Lower lobe of right lung (tissue), 2 donors: ENCODE data around the gene CLDN1. TPM values are rescaled to one million over a fixed set of nuclear protein-coding genes. Genes with fewer than 3 reads are reported as not detected.

Experiments used
- ATAC-seq, 2 donors: fragments of 200-7000 bp; cut with Tn5 transposase; one replicate each; pipeline ENCODE4 v1.9.1; 2020 to 2022; ENCODE audit warnings: mild to moderate bottlenecking in 2 of 2, moderate library complexity in 2 of 2
- DNase-seq: peaks from one replicate; pipeline ENCODE4 v3.0.0-alpha.2; 2020
- H3K27ac ChIP-seq: fragments of 200-600 bp; one replicate; pipeline ENCODE4 v1.8.0; 2022
- H3K27me3 ChIP-seq: fragments of 200-600 bp; one replicate; pipeline ENCODE4 v1.8.0; 2022; ENCODE audit warnings: low read depth
- H3K36me3 ChIP-seq: fragments of 200-600 bp; one replicate; pipeline ENCODE4 v1.8.0; 2022; ENCODE audit warnings: mild to moderate bottlenecking
- H3K4me1 ChIP-seq: fragments of 200-600 bp; one replicate; pipeline ENCODE4 v1.8.0; 2022
- H3K4me3 ChIP-seq: fragments of 200-600 bp; one replicate; pipeline ENCODE4 v1.8.0; 2022; ENCODE audit warnings: mild to moderate bottlenecking
- H3K9me3 ChIP-seq: fragments of 200-600 bp; one replicate; pipeline ENCODE4 v1.8.0; 2022
- intact Hi-C: fragments of 100-400 bp; cut with DNase I; formaldehyde crosslinking; loops from one replicate; pipeline ENCODE4 v1.11.0; 2022
- total RNA-seq: library from RNA; stranded (reverse); fragmentation: NEBNext Ultra II Directional; extraction: Animal tissue kit (Norgen Biotek cat#: 25700); gene quantifications from one replicate; pipeline ENCODE4 v1.2.1, GENCODE V29; 2021
- TF ChIP-seq, protein P1 (sequence below): fragments of 200-600 bp; IDR thresholded peaks from one replicate; pipeline ENCODE4 v1.8.0; 2022; ENCODE audit warnings: antibody characterized with exemption, mild to moderate bottlenecking
- donor health status: DM: no; HTN: yes; CAD: no; lungs with severe emphysema.

CLDN1 gene
- total RNA-seq, 1 donor from 2014 or later = 5.2 TPM

- ATAC-seq (no peak), DNase-seq (no peak)
- H3K4me3 ChIP-seq = no peak overlapping the region
- H3K36me3 ChIP-seq = no peaks in the 10 kb centered on the region
- no peaks in the 10 kb centered on the region for H3K9me3 ChIP-seq
- TF ChIP-seq, protein P1, sequence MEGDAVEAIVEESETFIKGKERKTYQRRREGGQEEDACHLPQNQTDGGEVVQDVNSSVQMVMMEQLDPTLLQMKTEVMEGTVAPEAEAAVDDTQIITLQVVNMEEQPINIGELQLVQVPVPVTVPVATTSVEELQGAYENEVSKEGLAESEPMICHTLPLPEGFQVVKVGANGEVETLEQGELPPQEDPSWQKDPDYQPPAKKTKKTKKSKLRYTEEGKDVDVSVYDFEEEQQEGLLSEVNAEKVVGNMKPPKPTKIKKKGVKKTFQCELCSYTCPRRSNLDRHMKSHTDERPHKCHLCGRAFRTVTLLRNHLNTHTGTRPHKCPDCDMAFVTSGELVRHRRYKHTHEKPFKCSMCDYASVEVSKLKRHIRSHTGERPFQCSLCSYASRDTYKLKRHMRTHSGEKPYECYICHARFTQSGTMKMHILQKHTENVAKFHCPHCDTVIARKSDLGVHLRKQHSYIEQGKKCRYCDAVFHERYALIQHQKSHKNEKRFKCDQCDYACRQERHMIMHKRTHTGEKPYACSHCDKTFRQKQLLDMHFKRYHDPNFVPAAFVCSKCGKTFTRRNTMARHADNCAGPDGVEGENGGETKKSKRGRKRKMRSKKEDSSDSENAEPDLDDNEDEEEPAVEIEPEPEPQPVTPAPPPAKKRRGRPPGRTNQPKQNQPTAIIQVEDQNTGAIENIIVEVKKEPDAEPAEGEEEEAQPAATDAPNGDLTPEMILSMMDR = no peak
- peak overlapping the region; percentile 21 for H3K27ac ChIP-seq
- no peaks in the 10 kb centered on the region for H3K4me1 ChIP-seq
- H3K27me3 ChIP-seq = no peaks in the 10 kb centered on the region
- intact Hi-C loops = no loop called here
Measured at GRCh38 chr3:190261015-190261414, 61.2 kb downstream of the CLDN1 start.

- no peak for DNase-seq
- Histone ChIP-seq H3K27ac (no peak overlapping the region), H3K4me1 (no peaks in the 10 kb centered on the region), H3K9me3 (no peaks in the 10 kb centered on the region), H3K27me3 (no peaks in the 10 kb centered on the region), H3K36me3 (no peaks in the 10 kb centered on the region), H3K4me3 (no peak overlapping the region)
- ATAC-seq = no peak
- intact Hi-C loops = no loop called here
- TF ChIP-seq, protein P1 = no peak
Measured at GRCh38 chr3:190260301-190260700, 61.9 kb downstream of the CLDN1 start.

- no peaks in the 10 kb centered on the region for H3K27me3 ChIP-seq
- H3K4me1 ChIP-seq = no peaks in the 10 kb centered on the region
- no peak for DNase-seq
- H3K36me3 ChIP-seq = no peaks in the 10 kb centered on the region
- H3K4me3 ChIP-seq = no peak overlapping the region
- TF ChIP-seq, protein P1 = no peak
- H3K9me3 ChIP-seq = no peaks in the 10 kb centered on the region
- intact Hi-C loops = no loop called here
- no peak for ATAC-seq
- no peak overlapping the region for H3K27ac ChIP-seq
Measured at GRCh38 chr3:190258634-190259033, 63.6 kb downstream of the CLDN1 start.

Other genes starting within 250 kb of the CLDN1 start
- gene P3H2, start 201.5 kb downstream of the CLDN1 start, total RNA-seq = 61.9 TPM
- 0.74 TPM for gene CLDN16, start 65.7 kb upstream of the CLDN1 start, total RNA-seq
- not detected for gene TMEM207, start 127.5 kb upstream of the CLDN1 start, total RNA-seq
- gene IL1RAP, start 191.6 kb upstream of the CLDN1 start, total RNA-seq = 26.8 TPM